Body of pancreas (tissue), 4 donors: ENCODE measurements around the gene LETM1. TPM values are rescaled to one million over a fixed set of nuclear protein-coding genes. Genes with fewer than 3 reads are reported as not detected.
A peak's percentile ranks its signal among the peaks of the same experiment; 100 is the strongest.

Source experiments
- ATAC-seq: fragments of 150-250 bp; one replicate; pipeline ENCODE4 v1.9.1; 2016
- DNase-seq, 4 donors: peaks; one replicate each; pipeline ENCODE4 v3.0.0-alpha.2; 2019
- H3K27ac ChIP-seq, 4 donors: fragments of 200-600 bp; sonication (generic); 1 replicate in 3 of 4; 2 replicates in 1 of 4; pipeline versions ENCODE4 v1.5.1 to v1.6.1; 2016 to 2019; ENCODE audit warnings: mild to moderate bottlenecking in 1 of 4, mixed read lengths in 1 of 4, moderate library complexity in 1 of 4
- H3K27me3 ChIP-seq, 2 donors: fragments of 200-600 bp; sonication (generic); one replicate each; pipeline ENCODE4 v1.6.0; 2016; ENCODE audit warnings: mild to moderate bottlenecking in 1 of 2
- H3K36me3 ChIP-seq, 2 donors: fragments of 200-600 bp; sonication (generic); replicated peaks in 1 of 2; 2 replicates each; pipeline ENCODE4 v1.5.1; 2016; ENCODE audit warnings: low read depth in 2 of 2; ENCODE audit not compliant: insufficient read depth in 1 of 2
- H3K4me1 ChIP-seq: fragments of 200-600 bp; sonication (generic); one replicate; pipeline ENCODE4 v1.6.0; 2016
- H3K4me3 ChIP-seq, 2 donors: fragments of 200-600 bp; sonication (generic); 1 replicate in 1 of 2; 2 replicates in 1 of 2; pipeline ENCODE4 v1.5.1; 2016 to 2019
- H3K9me3 ChIP-seq, 3 donors: fragments of 200-600 bp; sonication (generic); 1 replicate in 2 of 3; 2 replicates in 1 of 3; pipeline ENCODE4 v1.5.1; 2016
- POLR2A ChIP-seq, 3 donors: fragments of 450-650 bp; IDR thresholded peaks; one replicate each; pipeline ENCODE4 v1.6.1; 2016; ENCODE audit warnings: antibody characterized with exemption in 3 of 3, mild to moderate bottlenecking in 2 of 3
- WGBS, 2 donors: methylation state at CpG; one replicate each; pipeline ENCODE4 v1.1.5; 2017; 5-methylcytosine and 5-hydroxymethylcytosine counted together
- intact Hi-C: fragments of 100-400 bp; cut with DNase I; formaldehyde crosslinking; loops from one replicate; pipeline ENCODE4 v1.15.1; 2023
- total RNA-seq, 2 donors: library from RNA; depleted of rRNA; stranded (reverse); fragments of >200 nt; gene quantifications; one replicate each; pipeline ENCODE4 v1.1.0, GENCODE V29; 2016
- TF ChIP-seq, protein P1 (sequence below), 7 experiments: fragments of 450-650 bp in 4 of 7; fragments of 200-600 bp in 3 of 7; sonication (generic) in 3 of 7; IDR thresholded peaks; one replicate each; pipeline ENCODE4 v1.5.1; 2016 to 2019; ENCODE audit warnings: antibody characterized with exemption in 7 of 7

LETM1 gene
- total RNA-seq, 2 donors from 2014 or later: 23.3 to 52.4 TPM

DNA sequence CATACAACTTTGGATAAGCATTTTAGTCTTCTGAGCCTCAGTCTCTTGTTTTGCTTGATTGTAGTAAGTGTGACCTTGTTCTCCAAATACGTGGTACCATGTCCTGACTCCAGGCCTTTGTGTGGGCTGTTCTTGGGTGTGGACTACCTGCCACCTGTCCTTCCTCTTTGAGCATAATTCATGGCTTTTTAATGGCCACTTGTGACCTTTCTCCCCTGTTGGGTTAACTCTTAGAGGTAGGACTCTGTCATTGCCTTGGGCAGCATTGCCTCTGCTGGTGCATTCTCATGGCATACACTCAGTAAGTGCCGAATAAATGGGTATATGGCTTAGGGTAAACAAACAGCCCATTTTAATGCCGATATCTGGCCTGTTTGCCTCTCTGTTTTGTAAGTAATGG lies 18.2 kb upstream of the LETM1 start:
- no peak for ATAC-seq
- 47 to 63% methylated on average over 3 of the region's 3 CpGs for WGBS, 2 donors

DNA sequence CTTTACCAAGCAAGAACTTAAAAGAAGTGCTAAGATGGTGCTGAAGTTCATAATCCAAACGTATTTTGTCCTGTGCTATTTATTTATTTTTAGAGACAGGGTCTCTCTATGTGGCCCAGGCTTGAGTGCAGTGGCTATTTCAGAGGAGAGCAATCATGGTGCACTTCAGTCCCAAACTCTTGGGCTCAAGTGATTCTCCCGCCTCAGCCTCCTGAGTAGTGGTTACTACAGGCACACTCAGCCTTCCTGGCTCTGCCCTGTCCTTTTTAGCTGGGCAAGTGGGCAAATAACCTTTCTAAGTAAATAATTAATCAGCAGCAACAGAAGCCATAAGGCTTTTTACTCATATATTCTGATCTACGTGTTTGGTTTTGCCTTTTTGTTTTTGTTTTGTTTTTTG lies 17.8 kb upstream of the LETM1 start:
- ATAC-seq: no peak
- peak in 3 of 4 donors; percentile 24 to 41 (median 38) for DNase-seq
- no peaks in the 10 kb centered on the region for H3K36me3 ChIP-seq
- intact Hi-C loops: no loop called here
- no peak overlapping the region for H3K4me3 ChIP-seq
- H3K27ac ChIP-seq: peak overlapping the region in 3 of 4 donors; percentile 11 to 50 (median 41)
- peaks cover 42% of the 10 kb centered on the region for H3K4me1 ChIP-seq
- TF ChIP-seq, protein P1, sequence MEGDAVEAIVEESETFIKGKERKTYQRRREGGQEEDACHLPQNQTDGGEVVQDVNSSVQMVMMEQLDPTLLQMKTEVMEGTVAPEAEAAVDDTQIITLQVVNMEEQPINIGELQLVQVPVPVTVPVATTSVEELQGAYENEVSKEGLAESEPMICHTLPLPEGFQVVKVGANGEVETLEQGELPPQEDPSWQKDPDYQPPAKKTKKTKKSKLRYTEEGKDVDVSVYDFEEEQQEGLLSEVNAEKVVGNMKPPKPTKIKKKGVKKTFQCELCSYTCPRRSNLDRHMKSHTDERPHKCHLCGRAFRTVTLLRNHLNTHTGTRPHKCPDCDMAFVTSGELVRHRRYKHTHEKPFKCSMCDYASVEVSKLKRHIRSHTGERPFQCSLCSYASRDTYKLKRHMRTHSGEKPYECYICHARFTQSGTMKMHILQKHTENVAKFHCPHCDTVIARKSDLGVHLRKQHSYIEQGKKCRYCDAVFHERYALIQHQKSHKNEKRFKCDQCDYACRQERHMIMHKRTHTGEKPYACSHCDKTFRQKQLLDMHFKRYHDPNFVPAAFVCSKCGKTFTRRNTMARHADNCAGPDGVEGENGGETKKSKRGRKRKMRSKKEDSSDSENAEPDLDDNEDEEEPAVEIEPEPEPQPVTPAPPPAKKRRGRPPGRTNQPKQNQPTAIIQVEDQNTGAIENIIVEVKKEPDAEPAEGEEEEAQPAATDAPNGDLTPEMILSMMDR (IDR thresholded peaks at IDR 0.05): no peak
- no peak for TF ChIP-seq POLR2A (IDR thresholded peaks at IDR 0.05)
- 21 to 29% methylated on average over 3 of the region's 3 CpGs for WGBS, 2 donors
- no peaks in the 10 kb centered on the region for H3K27me3 ChIP-seq
- H3K9me3 ChIP-seq: no peaks in the 10 kb centered on the region

More for the DNA sequence above, 18.2 kb upstream of the LETM1 start:
- no peaks in the 10 kb centered on the region for H3K27me3 ChIP-seq
- H3K9me3 ChIP-seq: no peaks in the 10 kb centered on the region
- TF ChIP-seq POLR2A (IDR thresholded peaks at IDR 0.05): no peak
- TF ChIP-seq, protein P1 (IDR thresholded peaks at IDR 0.05): no peak
- DNase-seq: no peak
- H3K4me3 ChIP-seq: no peak overlapping the region
- intact Hi-C loops: no loop called here
- H3K36me3 ChIP-seq: no peaks in the 10 kb centered on the region
- H3K27ac ChIP-seq: peak overlapping the region in 3 of 4 donors; percentile 11 to 50 (median 41)
- H3K4me1 ChIP-seq: peaks cover 38% of the 10 kb centered on the region

DNA sequence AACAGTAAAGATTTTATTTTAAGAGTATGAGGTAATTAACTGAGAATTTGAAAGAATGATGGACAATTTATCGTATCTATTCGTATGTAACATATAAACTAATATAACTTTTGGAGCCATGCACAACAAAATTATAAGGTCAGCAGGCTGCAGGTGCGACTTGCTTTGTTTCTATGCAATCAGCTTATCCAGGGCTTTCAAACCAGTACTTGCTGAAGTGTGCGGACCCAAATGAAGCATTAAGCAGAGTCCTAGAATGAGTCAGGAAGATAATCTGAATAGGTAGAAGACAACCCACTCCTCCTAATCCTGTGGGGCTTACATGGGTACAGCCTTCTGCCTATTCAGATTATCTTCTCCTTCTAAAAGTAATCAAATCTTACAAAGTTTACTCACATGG lies 17.3 kb upstream of the LETM1 start:
- no peaks in the 10 kb centered on the region for H3K9me3 ChIP-seq
- H3K36me3 ChIP-seq: no peaks in the 10 kb centered on the region
- TF ChIP-seq, protein P1 (IDR thresholded peaks at IDR 0.05): no peak
- no peak for TF ChIP-seq POLR2A (IDR thresholded peaks at IDR 0.05)
- no peak for DNase-seq
- H3K4me3 ChIP-seq: no peak overlapping the region
- H3K27me3 ChIP-seq: no peaks in the 10 kb centered on the region
- WGBS, 2 donors: 66 to 68% methylated on average over 4 of the region's 4 CpGs
- peak overlapping the region in 3 of 4 donors; percentile 11 to 50 (median 41) for H3K27ac ChIP-seq
- intact Hi-C loops: no loop called here
- peaks cover 42% of the 10 kb centered on the region for H3K4me1 ChIP-seq
- no peak for ATAC-seq

DNA sequence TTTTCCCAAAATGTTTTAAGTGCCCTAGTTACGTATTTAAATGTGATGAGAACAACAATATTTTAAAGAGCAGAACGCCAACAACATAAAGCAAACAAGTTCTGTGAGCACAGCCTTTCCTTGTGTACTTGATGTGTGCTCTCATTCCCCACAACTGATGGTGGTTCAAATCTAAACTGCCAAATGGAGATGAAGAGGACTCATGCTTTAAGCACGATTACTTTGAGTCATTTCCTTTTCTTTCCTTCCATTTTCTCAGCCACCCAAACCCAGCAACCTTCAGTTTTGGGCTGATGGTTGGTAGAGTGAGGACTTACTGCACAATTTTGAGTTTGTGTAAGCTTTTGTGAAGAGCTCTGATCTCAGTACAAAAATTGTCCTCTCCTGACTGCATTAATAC lies 16.9 kb upstream of the LETM1 start:
- Histone ChIP-seq H3K4me1 (peaks cover 46% of the 10 kb centered on the region), H3K27ac (peak overlapping the region in 1 of 4 donors; percentile 50), H3K4me3 (no peak overlapping the region), H3K27me3 (no peaks in the 10 kb centered on the region), H3K9me3 (no peaks in the 10 kb centered on the region), H3K36me3 (no peaks in the 10 kb centered on the region)
- ATAC-seq (no peak), DNase-seq (no peak)
- TF ChIP-seq, protein P1 (IDR thresholded peaks at IDR 0.05): no peak
- intact Hi-C loops: no loop called here
- 36 to 42% methylated on average over 3 of the region's 3 CpGs for WGBS, 2 donors

DNA sequence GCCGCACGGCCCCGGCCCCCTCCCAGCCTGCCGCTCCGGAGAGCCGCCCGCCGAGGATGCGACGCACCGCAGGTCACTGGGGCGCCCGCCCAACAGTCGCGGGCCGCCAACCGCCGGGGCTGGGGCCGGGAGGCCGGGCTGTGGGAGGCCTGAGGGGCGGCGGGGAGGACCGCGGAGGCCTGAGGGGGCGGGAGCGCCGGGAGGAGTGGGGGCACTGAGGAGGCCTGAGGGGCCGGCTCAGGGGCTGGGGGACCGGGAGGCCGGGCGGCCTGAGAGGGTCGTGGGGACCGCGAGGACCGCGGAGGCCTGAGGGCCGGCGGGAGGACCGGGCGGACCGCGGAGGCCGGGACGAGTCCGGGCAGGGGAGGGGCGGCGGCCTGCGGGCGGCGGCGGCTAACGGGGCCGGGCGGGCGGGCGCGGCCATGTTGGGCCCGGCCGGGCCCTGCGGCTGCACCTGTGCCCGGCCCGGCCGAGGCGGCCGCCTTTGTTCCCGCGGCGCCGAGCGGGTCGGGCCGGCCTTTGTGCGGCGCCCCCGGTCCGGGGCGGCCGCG lies 15.6 kb upstream of the LETM1 start:
- WGBS, 2 donors: 0 to 1% methylated on average over 20 to 23 of the region's 79 CpGs
- Histone ChIP-seq H3K4me1 (peaks cover 47% of the 10 kb centered on the region), H3K9me3 (no peaks in the 10 kb centered on the region), H3K36me3 (no peaks in the 10 kb centered on the region), H3K27ac (peak overlapping the region; percentile 65 to 91 (median 84)), H3K4me3 (peak overlapping the region; percentile 61 to 70), H3K27me3 (no peaks in the 10 kb centered on the region)
- peak; percentile 9 for ATAC-seq
- DNase-seq: peak in 2 of 4 donors; percentile 30 to 38
- TF ChIP-seq POLR2A (IDR thresholded peaks at IDR 0.05): no peak
- TF ChIP-seq, protein P1 (IDR thresholded peaks at IDR 0.05): no peak
- intact Hi-C loops: no loop called here
